NT2/D1 (cell line): ENCODE measurements around the gene CD7.

Experiments used
- SUZ12 ChIP-seq: IDR thresholded peaks from 2 replicates; pipeline ENCODE4 v1.6.1; 2011; ENCODE audit not compliant: insufficient read length, insufficient read depth; ENCODE audit errors: extremely low read depth
- YY1 ChIP-seq: IDR thresholded peaks from 2 replicates; pipeline ENCODE4 v1.6.1; 2011; ENCODE audit not compliant: insufficient read length, insufficient read depth
- ZNF274 ChIP-seq: IDR thresholded peaks from 2 replicates; pipeline ENCODE4 v1.6.1; 2011; ENCODE audit warnings: mild to moderate bottlenecking, low read depth, low read length

DNA sequence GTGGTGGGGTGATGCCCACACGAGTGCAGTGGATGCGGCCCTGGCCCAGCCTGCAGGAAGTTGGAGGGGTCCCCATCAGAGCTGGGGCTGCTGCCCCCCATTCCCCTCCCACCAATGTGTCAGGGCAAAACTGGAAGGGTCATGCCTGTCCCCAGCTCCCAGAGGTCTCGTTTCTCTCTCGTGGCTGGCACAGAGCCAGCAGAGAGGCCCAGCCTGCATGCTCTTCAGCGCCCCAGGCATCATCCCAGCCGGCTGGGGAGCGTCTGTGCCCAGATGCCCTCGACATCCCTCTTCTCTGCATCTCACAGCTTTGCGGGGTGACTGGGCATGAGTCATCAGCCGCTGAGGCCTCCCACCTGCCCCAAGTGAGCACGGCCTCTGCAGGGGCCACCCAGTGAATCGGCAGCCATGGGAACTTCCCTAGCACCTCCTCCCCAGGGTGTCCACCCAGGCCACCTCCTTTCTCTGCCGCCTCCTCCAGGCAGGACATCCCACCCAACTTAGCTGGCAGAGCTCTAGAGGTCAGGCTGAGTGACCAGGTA lies 34.1 kb downstream of the CD7 start:
- TF ChIP-seq YY1 (no peak), SUZ12 (no peak), ZNF274 (no peak)
